Loucy (cell line): ENCODE results near the gene TUBB6.

ENCODE experiments used
- H2AFZ ChIP-seq: fragments of 200-600 bp; sonication (generic); 2 replicates; pipeline ENCODE4 v1.6.0; 2016; ENCODE audit warnings: antibody characterized with exemption, mild to moderate bottlenecking, low read length, moderate library complexity
- H3F3A ChIP-seq: fragments of 200-600 bp; 2 replicates; pipeline ENCODE4 v1.6.0; 2016; ENCODE audit warnings: antibody characterized with exemption, low read depth, mild to moderate bottlenecking
- H3K27me3 ChIP-seq: fragments of 200-600 bp; sonication (generic); 2 replicates; pipeline ENCODE4 v1.6.1; 2014; ENCODE audit warnings: low read length, mild to moderate bottlenecking; ENCODE audit not compliant: insufficient read depth, poor library complexity, severe bottlenecking
- H3K36me3 ChIP-seq: fragments of 200-600 bp; sonication (generic); 2 replicates; pipeline ENCODE4 v1.6.1; 2016; ENCODE audit warnings: low read length; ENCODE audit not compliant: insufficient read depth
- H3K4me1 ChIP-seq: fragments of 200-600 bp; sonication (generic); 2 replicates; pipeline ENCODE4 v1.5.1; 2014; ENCODE audit warnings: low read length, mild to moderate bottlenecking; ENCODE audit not compliant: insufficient read depth, poor library complexity, severe bottlenecking
- H3K4me2 ChIP-seq: fragments of 200-600 bp; sonication (generic); 2 replicates; pipeline ENCODE4 v1.6.0; 2014; ENCODE audit warnings: antibody characterized with exemption, low read length, low read depth, mild to moderate bottlenecking; ENCODE audit not compliant: poor library complexity, severe bottlenecking
- H3K4me3 ChIP-seq: fragments of 200-600 bp; sonication (generic); 2 replicates; pipeline ENCODE4 v1.5.1; 2014; ENCODE audit warnings: low read length, mild to moderate bottlenecking, mixed read lengths; ENCODE audit not compliant: poor library complexity, severe bottlenecking
- H3K79me2 ChIP-seq: fragments of 200-600 bp; sonication (generic); 2 replicates; pipeline ENCODE4 v1.6.1; 2014; ENCODE audit warnings: low read length; ENCODE audit not compliant: insufficient read depth
- H3K9ac ChIP-seq: fragments of 200-600 bp; sonication (generic); 2 replicates; pipeline ENCODE4 v1.6.0; 2014; ENCODE audit warnings: mild to moderate bottlenecking, low read depth, low read length, moderate library complexity; ENCODE audit not compliant: poor library complexity, severe bottlenecking
- H3K9me2 ChIP-seq: fragments of 200-600 bp; sonication (generic); replicated peaks from 2 replicates; pipeline ENCODE4 v1.6.1; 2016; ENCODE audit warnings: low read depth, low read length, mixed read lengths
- H3K9me3 ChIP-seq: fragments of 200-600 bp; sonication (generic); 2 replicates; pipeline ENCODE4 v1.6.1; 2014; ENCODE audit warnings: mild to moderate bottlenecking, antibody characterized with exemption, low read length, low read depth; ENCODE audit not compliant: insufficient read depth
- H4K20me1 ChIP-seq: fragments of 200-600 bp; sonication (generic); 2 replicates; pipeline ENCODE4 v1.6.0; 2014; ENCODE audit warnings: antibody characterized with exemption, low read length, mild to moderate bottlenecking; ENCODE audit not compliant: insufficient read depth, poor library complexity, severe bottlenecking
- EZH2phosphoT487 ChIP-seq: fragments of 200-600 bp; IDR thresholded peaks from 2 replicates; pipeline ENCODE4 v1.6.1; 2018; ENCODE audit warnings: antibody characterized with exemption, mild to moderate bottlenecking, moderate library complexity, borderline replicate concordance
- TF ChIP-seq, protein P1 (sequence below): fragments of 200-600 bp; sonication (generic); conservative IDR thresholded peaks from 2 replicates; pipeline ENCODE4 v1.5.1; 2014; ENCODE audit warnings: mild to moderate bottlenecking, antibody characterized with exemption, low read length

Gene TUBB6

DNA sequence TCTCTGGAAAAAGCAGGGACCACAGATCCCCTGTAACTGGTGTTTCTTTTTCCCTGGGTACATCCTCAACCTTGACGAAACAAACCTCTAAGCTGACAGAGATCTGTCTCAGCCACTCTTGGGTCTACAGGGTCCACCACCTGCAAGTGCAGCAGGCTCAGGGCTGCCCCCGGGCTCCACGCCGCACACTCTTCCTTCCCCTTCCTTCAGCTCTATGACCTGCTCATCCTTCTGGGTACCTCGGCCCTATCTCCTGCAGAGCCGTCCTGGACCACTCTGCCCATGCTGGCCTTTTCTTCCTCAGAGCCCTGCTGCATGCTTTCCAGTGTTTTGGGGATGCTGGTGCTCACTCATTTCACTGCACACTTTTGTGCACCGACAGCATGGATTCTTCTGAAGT, 27.5 kb downstream of the TUBB6 start:
- Histone ChIP-seq H3K4me2 (no peak overlapping the region), H3K4me1 (no peaks in the 10 kb centered on the region), H4K20me1 (no peaks in the 10 kb centered on the region), H3K9ac (no peak overlapping the region), H3K4me3 (no peak overlapping the region), H3K79me2 (no peaks in the 10 kb centered on the region), H2AFZ (no peak overlapping the region), H3K36me3 (peaks cover 33% of the 10 kb centered on the region; the same call in 1 of the 2 replicates), H3K9me3 (no peaks in the 10 kb centered on the region), H3F3A (no peaks in the 10 kb centered on the region), H3K27me3 (no peaks in the 10 kb centered on the region), H3K9me2 (no peaks in the 10 kb centered on the region)
- TF ChIP-seq EZH2phosphoT487: no peak
- TF ChIP-seq, protein P1, sequence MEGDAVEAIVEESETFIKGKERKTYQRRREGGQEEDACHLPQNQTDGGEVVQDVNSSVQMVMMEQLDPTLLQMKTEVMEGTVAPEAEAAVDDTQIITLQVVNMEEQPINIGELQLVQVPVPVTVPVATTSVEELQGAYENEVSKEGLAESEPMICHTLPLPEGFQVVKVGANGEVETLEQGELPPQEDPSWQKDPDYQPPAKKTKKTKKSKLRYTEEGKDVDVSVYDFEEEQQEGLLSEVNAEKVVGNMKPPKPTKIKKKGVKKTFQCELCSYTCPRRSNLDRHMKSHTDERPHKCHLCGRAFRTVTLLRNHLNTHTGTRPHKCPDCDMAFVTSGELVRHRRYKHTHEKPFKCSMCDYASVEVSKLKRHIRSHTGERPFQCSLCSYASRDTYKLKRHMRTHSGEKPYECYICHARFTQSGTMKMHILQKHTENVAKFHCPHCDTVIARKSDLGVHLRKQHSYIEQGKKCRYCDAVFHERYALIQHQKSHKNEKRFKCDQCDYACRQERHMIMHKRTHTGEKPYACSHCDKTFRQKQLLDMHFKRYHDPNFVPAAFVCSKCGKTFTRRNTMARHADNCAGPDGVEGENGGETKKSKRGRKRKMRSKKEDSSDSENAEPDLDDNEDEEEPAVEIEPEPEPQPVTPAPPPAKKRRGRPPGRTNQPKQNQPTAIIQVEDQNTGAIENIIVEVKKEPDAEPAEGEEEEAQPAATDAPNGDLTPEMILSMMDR: no peak

DNA sequence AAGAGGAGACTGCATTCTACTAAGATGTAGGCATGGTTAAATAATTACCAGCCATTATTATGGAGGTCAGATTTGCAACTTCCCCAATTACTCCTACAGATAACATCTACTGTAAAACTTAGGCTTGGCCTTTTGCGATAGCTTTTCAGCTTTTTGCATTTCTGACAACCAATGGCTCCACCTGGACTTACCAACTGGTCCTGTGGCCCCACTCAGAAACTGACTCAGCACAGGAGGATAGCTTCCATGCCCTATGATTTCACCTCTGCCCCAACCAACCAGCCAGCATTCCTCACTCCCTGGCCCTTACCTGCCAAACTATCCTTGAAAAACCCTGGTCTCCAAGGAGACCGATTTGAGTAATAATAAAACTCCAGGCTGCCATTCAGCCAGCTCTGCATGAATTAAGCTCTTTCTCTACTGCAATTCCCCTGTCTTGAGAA, 28.2 kb downstream of the TUBB6 start:
- Histone ChIP-seq H4K20me1 (no peaks in the 10 kb centered on the region), H3K36me3 (peaks cover 38% of the 10 kb centered on the region; the same call in 1 of the 2 replicates), H3K4me2 (no peak overlapping the region), H3K9ac (no peak overlapping the region), H3K4me1 (no peaks in the 10 kb centered on the region), H3K9me3 (no peaks in the 10 kb centered on the region), H3K4me3 (no peak overlapping the region), H3K27me3 (no peaks in the 10 kb centered on the region), H3K79me2 (no peaks in the 10 kb centered on the region), H3K9me2 (no peaks in the 10 kb centered on the region), H3F3A (no peaks in the 10 kb centered on the region), H2AFZ (no peak overlapping the region)
- no peak for TF ChIP-seq EZH2phosphoT487
- TF ChIP-seq, protein P1: no peak

DNA sequence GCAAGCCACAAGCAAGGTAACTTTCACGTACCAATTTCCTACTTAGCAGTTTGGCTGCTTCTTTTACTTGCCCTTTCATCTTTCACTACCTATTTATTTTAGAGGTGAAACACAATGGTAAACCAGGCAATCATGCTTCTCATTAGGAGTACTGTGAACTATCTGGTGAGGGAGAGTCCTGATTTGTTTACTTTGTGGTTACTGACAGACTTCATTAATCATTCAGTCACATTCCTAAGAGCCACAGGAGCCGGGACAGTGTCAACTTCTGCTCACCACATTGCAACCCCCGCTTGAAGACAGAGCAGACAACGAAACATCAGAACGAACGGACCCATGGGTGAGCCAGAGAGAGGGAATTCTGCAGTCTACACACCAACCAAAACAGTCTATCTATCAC, 28.8 kb downstream of the TUBB6 start:
- Histone ChIP-seq H3K36me3 (peaks cover 45% of the 10 kb centered on the region; the same call in 1 of the 2 replicates), H3K9me2 (no peaks in the 10 kb centered on the region), H3K27me3 (no peaks in the 10 kb centered on the region), H3K4me3 (no peak overlapping the region), H2AFZ (no peak overlapping the region), H3K4me1 (no peaks in the 10 kb centered on the region), H3K4me2 (no peak overlapping the region), H4K20me1 (no peaks in the 10 kb centered on the region), H3K9me3 (no peaks in the 10 kb centered on the region), H3F3A (no peaks in the 10 kb centered on the region), H3K9ac (no peak overlapping the region), H3K79me2 (no peaks in the 10 kb centered on the region)
- no peak for TF ChIP-seq EZH2phosphoT487
- TF ChIP-seq, protein P1: no peak
